Osteocyte (in vitro differentiated cells): Measurements from ENCODE around the gene NTMT2. TPM values are rescaled to one million over a fixed set of nuclear protein-coding genes. Genes with fewer than 3 reads are reported as not detected.

ENCODE experiments used
- DNase-seq: peaks from one replicate; pipeline ENCODE4 v3.0.0; 2021; ENCODE audit warnings: mixed read lengths; ENCODE audit not compliant: unreplicated experiment; ENCODE audit errors: extremely low spot score
- H3K27ac Mint-ChIP-seq: one replicate; pipeline ENCODE4 v1.8.0; 2021; ENCODE audit warnings: mild to moderate bottlenecking, mixed read lengths; ENCODE audit not compliant: unreplicated experiment
- H3K27me3 Mint-ChIP-seq: one replicate; pipeline ENCODE4 v1.8.0; 2021; ENCODE audit warnings: mixed read lengths; ENCODE audit not compliant: unreplicated experiment
- H3K36me3 Mint-ChIP-seq: one replicate; pipeline ENCODE4 v1.8.0; 2021; ENCODE audit warnings: mixed read lengths; ENCODE audit not compliant: unreplicated experiment
- H3K4me1 Mint-ChIP-seq: one replicate; pipeline ENCODE4 v1.8.0; 2021; ENCODE audit warnings: mixed read lengths; ENCODE audit not compliant: unreplicated experiment
- H3K4me3 Mint-ChIP-seq: one replicate; pipeline ENCODE4 v1.8.0; 2021; ENCODE audit warnings: mild to moderate bottlenecking, moderate library complexity, mixed read lengths; ENCODE audit not compliant: unreplicated experiment
- H3K9me3 Mint-ChIP-seq: one replicate; pipeline ENCODE4 v1.8.0; 2021; ENCODE audit warnings: mixed read lengths; ENCODE audit not compliant: unreplicated experiment
- CTCF ChIP-seq: fragments of 200-600 bp; sonication (generic); IDR thresholded peaks from 2 replicates; pipeline ENCODE4 v1.5.0; 2021; ENCODE audit warnings: antibody characterized with exemption, mild to moderate bottlenecking, moderate library complexity
- total RNA-seq: library from RNA; stranded (reverse); gene quantifications from 2 replicates; pipeline ENCODE4 v1.2.1, GENCODE V29; 2021

NTMT2 gene
- total RNA-seq, 1 donor from 2014 or later: not detected

GRCh38 chr1:170155055-170155454 lies 9.3 kb downstream of the NTMT2 start:
- Mint-ChIP-seq H3K27ac (no peak overlapping the region), H3K36me3 (peaks cover 6% of the 10 kb centered on the region), H3K4me3 (no peak overlapping the region), H3K27me3 (peaks cover 2% of the 10 kb centered on the region), H3K9me3 (peaks cover 15% of the 10 kb centered on the region), H3K4me1 (no peaks in the 10 kb centered on the region)
- no peak for DNase-seq
- no peak for TF ChIP-seq CTCF

GRCh38 chr1:170156594-170156993 lies 10.8 kb downstream of the NTMT2 start:
- H3K27me3 Mint-ChIP-seq: peaks cover 2% of the 10 kb centered on the region
- no peak overlapping the region for H3K4me3 Mint-ChIP-seq
- no peak for DNase-seq
- peaks cover 15% of the 10 kb centered on the region for H3K9me3 Mint-ChIP-seq
- no peak for TF ChIP-seq CTCF
- peaks cover 6% of the 10 kb centered on the region for H3K36me3 Mint-ChIP-seq
- H3K4me1 Mint-ChIP-seq: no peaks in the 10 kb centered on the region
- H3K27ac Mint-ChIP-seq: no peak overlapping the region

GRCh38 chr1:170157820-170158219 lies 12.1 kb downstream of the NTMT2 start:
- TF ChIP-seq CTCF: no peak
- DNase-seq: no peak
- peaks cover 2% of the 10 kb centered on the region for H3K27me3 Mint-ChIP-seq
- H3K27ac Mint-ChIP-seq: no peak overlapping the region
- peaks cover 6% of the 10 kb centered on the region for H3K4me1 Mint-ChIP-seq
- H3K36me3 Mint-ChIP-seq: peaks cover 6% of the 10 kb centered on the region
- peaks cover 15% of the 10 kb centered on the region for H3K9me3 Mint-ChIP-seq
- no peak overlapping the region for H3K4me3 Mint-ChIP-seq

- Mint-ChIP-seq H3K36me3 (peaks cover 6% of the 10 kb centered on the region), H3K4me3 (no peak overlapping the region), H3K4me1 (peaks cover 17% of the 10 kb centered on the region), H3K27me3 (no peaks in the 10 kb centered on the region), H3K9me3 (peaks cover 7% of the 10 kb centered on the region), H3K27ac (peak overlapping the region; percentile 65)
- DNase-seq: peak; percentile 86
- no peak for TF ChIP-seq CTCF
Measured at GRCh38 chr1:170162459-170163246, 16.9 kb downstream of the NTMT2 start.

- Mint-ChIP-seq H3K9me3 (peaks cover 3% of the 10 kb centered on the region), H3K4me1 (peaks cover 26% of the 10 kb centered on the region), H3K36me3 (peaks cover 2% of the 10 kb centered on the region), H3K27ac (no peak overlapping the region), H3K27me3 (no peaks in the 10 kb centered on the region), H3K4me3 (no peak overlapping the region)
- no peak for TF ChIP-seq CTCF
- no peak for DNase-seq
Measured at GRCh38 chr1:170164103-170164763, 18.5 kb downstream of the NTMT2 start.
